Thyroid gland (tissue), 4 donors: Measurements from ENCODE around the gene FHOD3. TPM values are rescaled to one million over a fixed set of nuclear protein-coding genes. Genes with fewer than 3 reads are reported as not detected.

Source experiments
- DNase-seq, 2 donors: peaks; one replicate each; pipeline ENCODE4 v3.0.0-alpha.2; 2019
- H3K27ac ChIP-seq, 3 donors: fragments of 200-600 bp; sonication (generic); 1 replicate in 2 of 3; 2 replicates in 1 of 3; pipeline ENCODE4 v1.5.1; 2016 to 2019; ENCODE audit warnings: mild to moderate bottlenecking in 1 of 3, moderate library complexity in 1 of 3
- H3K27me3 ChIP-seq: fragments of 200-600 bp; sonication (generic); one replicate; pipeline ENCODE4 v1.5.1; 2019
- H3K36me3 ChIP-seq, 2 donors: fragments of 200-600 bp; sonication (generic); one replicate each; pipeline ENCODE4 v1.5.1; 2016 to 2019
- H3K4me1 ChIP-seq, 2 donors: fragments of 200-600 bp; sonication (generic); one replicate each; pipeline ENCODE4 v1.5.1; 2017 to 2019
- H3K4me3 ChIP-seq, 3 donors: fragments of 200-600 bp; sonication (generic); replicated peaks in 1 of 3; 1 replicate in 2 of 3; 2 replicates in 1 of 3; pipeline ENCODE4 v1.5.1; 2016; ENCODE audit warnings: mild to moderate bottlenecking in 1 of 3
- H3K9me3 ChIP-seq: fragments of 200-600 bp; sonication (generic); one replicate; pipeline ENCODE4 v1.5.1; 2017
- POLR2A ChIP-seq, 2 donors: fragments of 450-650 bp; IDR thresholded peaks; one replicate each; pipeline ENCODE4 v1.6.1; 2017; ENCODE audit warnings: antibody characterized with exemption in 2 of 2, mild to moderate bottlenecking in 2 of 2, moderate library complexity in 1 of 2
- WGBS, 2 donors: methylation state at CpG; one replicate each; pipeline ENCODE4 v1.1.5; 2017; 5-methylcytosine and 5-hydroxymethylcytosine counted together
- intact Hi-C: fragments of 100-400 bp; cut with DNase I; formaldehyde crosslinking; loops from one replicate; pipeline ENCODE4 v1.15.1; 2023
- total RNA-seq, 4 donors: library from RNA; depleted of rRNA; stranded (reverse); fragments of >200 nt; gene quantifications; one replicate each; pipeline ENCODE4 v1.2.3, GENCODE V29; 2016
- TF ChIP-seq, protein P1 (sequence below), 6 experiments: fragments of 200-600 bp in 3 of 6; fragments of 450-650 bp in 3 of 6; sonication (generic) in 3 of 6; IDR thresholded peaks; one replicate each; pipeline ENCODE4 v1.5.1; 2016 to 2019; ENCODE audit warnings: antibody characterized with exemption in 6 of 6, mild to moderate bottlenecking in 2 of 6, inconsistent platforms in 1 of 6, moderate library complexity in 1 of 6

Gene FHOD3
- total RNA-seq, 4 donors from 2014 or later: 1.6 to 6.9 (median 4.8) TPM

DNA sequence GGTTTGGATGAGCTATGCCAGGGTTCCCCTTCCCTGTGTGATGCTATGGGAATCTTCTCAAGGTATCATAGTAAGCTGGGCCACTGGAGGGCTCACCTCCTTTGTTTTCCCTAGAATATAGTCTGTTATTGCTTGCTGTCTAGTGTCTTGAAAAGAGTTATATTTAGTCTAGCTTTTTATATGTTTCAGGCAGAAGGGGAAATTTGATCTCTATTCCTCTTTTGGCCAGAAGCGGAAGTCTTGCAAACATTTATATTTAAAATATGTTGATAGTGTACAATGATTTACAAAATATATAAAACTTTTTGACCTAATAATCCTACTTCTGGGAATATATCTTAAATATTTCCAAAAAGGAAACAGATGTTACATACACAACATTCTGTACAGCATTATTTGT is 260.7 kb downstream of the FHOD3 start:
- WGBS, 2 donors: 89 to 92% methylated on average over 1 of the region's 1 CpG
- Histone ChIP-seq H3K27me3 (no peaks in the 10 kb centered on the region), H3K36me3 (no peaks in the 10 kb centered on the region), H3K9me3 (no peaks in the 10 kb centered on the region), H3K4me1 (no peaks in the 10 kb centered on the region), H3K27ac (no peak overlapping the region), H3K4me3 (no peak overlapping the region)
- TF ChIP-seq, protein P1, sequence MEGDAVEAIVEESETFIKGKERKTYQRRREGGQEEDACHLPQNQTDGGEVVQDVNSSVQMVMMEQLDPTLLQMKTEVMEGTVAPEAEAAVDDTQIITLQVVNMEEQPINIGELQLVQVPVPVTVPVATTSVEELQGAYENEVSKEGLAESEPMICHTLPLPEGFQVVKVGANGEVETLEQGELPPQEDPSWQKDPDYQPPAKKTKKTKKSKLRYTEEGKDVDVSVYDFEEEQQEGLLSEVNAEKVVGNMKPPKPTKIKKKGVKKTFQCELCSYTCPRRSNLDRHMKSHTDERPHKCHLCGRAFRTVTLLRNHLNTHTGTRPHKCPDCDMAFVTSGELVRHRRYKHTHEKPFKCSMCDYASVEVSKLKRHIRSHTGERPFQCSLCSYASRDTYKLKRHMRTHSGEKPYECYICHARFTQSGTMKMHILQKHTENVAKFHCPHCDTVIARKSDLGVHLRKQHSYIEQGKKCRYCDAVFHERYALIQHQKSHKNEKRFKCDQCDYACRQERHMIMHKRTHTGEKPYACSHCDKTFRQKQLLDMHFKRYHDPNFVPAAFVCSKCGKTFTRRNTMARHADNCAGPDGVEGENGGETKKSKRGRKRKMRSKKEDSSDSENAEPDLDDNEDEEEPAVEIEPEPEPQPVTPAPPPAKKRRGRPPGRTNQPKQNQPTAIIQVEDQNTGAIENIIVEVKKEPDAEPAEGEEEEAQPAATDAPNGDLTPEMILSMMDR (IDR thresholded peaks at IDR 0.05): no peak
- TF ChIP-seq POLR2A (IDR thresholded peaks at IDR 0.05): no peak
- no peak for DNase-seq
- intact Hi-C loops: no loop called here

DNA sequence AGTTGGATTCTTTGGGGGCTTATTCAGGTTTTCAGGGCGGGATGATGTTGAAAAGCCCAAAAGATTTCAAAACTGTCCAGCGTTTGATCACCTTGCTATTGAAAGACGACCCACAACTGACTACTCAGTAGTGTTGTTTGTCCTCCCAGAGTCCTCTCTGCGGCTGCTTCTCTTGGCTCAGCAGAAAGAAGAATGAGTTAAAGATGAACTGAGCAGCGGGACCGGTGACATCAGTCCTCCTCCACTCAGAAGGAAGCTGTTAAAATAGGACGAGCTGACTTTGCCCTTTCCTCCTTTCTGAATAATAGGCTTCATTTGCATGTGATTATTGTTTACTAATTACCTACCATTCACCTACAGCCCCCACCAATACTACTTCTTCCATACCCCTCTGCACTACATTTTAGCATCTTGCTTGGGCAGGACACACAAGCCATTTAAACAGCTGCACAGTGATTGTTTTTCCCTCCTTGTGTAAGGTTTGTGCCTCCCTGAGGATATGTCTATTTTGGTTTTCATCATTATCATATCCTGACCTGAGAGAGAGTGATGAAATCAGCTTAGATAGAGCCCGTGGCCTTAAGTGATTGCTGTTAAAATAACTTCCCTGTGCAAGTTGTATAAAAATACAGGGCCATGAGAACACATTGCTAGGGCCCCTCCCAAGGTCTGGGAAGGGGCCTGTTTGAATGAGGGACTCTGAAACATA is 261.8 kb downstream of the FHOD3 start:
- DNase-seq: no peak
- 72 to 80% methylated on average over 8 of the region's 8 CpGs for WGBS, 2 donors
- intact Hi-C loops: no loop called here
- H3K36me3 ChIP-seq: no peaks in the 10 kb centered on the region
- TF ChIP-seq, protein P1 (IDR thresholded peaks at IDR 0.05): no peak
- no peak for TF ChIP-seq POLR2A (IDR thresholded peaks at IDR 0.05)
- no peak overlapping the region for H3K4me3 ChIP-seq
- no peaks in the 10 kb centered on the region for H3K9me3 ChIP-seq
- no peaks in the 10 kb centered on the region for H3K4me1 ChIP-seq
- no peak overlapping the region for H3K27ac ChIP-seq
- no peaks in the 10 kb centered on the region for H3K27me3 ChIP-seq

DNA sequence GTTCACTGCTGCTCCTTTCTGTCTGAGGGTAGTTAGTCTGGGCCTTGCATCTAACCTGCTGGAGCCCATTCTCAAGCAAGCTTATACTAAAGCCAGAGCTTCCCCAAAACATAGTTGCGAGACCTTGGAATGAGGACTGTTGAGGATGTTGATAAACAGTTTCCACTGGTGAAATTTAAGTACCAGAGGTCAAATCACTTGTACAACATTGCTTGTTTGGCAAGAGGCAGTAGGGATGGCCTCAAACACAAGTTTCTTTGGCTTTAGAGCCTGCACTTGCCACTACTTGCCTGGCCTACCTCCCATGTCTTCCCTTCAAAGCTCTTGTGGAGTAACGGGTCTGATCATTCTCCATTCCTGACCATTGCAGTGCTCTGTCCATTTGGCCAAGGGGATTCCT is 262.7 kb downstream of the FHOD3 start:
- no peak for DNase-seq
- Histone ChIP-seq H3K36me3 (no peaks in the 10 kb centered on the region), H3K27ac (no peak overlapping the region), H3K9me3 (no peaks in the 10 kb centered on the region), H3K27me3 (no peaks in the 10 kb centered on the region), H3K4me1 (no peaks in the 10 kb centered on the region), H3K4me3 (no peak overlapping the region)
- 91 to 100% methylated on average over 2 of the region's 2 CpGs for WGBS, 2 donors
- intact Hi-C loops: no loop called here
- TF ChIP-seq, protein P1 (IDR thresholded peaks at IDR 0.05): no peak
- no peak for TF ChIP-seq POLR2A (IDR thresholded peaks at IDR 0.05)

DNA sequence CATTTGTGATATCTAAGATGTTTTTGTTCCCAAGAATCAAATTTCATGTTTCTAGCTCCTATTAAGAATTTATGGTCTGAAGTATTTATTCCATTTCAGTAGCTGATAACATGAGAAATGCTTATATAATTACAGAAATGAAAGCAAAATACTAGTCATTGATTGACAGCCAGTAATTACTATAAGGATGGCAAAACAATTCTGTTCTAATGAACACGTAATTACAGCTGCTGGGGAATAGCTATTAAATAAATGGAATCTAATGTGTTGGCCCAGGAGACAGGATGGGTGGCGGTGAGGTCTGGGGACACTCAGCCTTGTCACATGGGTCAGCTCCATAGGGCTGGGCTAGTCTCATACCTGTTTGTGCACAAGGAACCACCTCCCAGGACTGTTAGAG is 263.5 kb downstream of the FHOD3 start:
- H3K9me3 ChIP-seq: no peaks in the 10 kb centered on the region
- intact Hi-C loops: no loop called here
- WGBS, 2 donors: 85 to 98% methylated on average over 2 of the region's 2 CpGs

DNA sequence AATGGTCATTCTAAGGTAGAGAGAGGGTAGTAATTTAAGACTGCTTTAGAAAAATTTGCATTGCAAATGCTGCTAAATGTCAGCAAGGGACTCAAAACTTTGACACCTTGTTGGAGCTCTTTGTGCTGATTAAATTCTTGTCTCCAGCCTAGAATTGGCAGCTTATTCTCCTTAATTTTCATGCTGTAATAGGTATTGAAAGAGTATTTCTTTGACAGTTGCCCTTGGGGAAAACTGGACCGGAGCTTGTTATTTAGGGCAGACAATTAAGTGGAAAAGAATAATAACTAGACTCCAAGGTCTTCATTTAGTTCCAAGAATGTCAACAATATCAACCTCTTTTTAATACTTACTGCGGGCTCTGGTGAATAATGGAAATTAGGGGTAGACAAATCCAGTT is 267.3 kb downstream of the FHOD3 start:
- no peak for TF ChIP-seq POLR2A (IDR thresholded peaks at IDR 0.05)
- TF ChIP-seq, protein P1 (IDR thresholded peaks at IDR 0.05): no peak
- Histone ChIP-seq H3K4me1 (no peaks in the 10 kb centered on the region), H3K27me3 (no peaks in the 10 kb centered on the region), H3K36me3 (no peaks in the 10 kb centered on the region), H3K9me3 (no peaks in the 10 kb centered on the region), H3K4me3 (no peak overlapping the region), H3K27ac (no peak overlapping the region)
- no peak for DNase-seq
- 68 to 72% methylated on average over 2 of the region's 2 CpGs for WGBS, 2 donors
- intact Hi-C loops: no loop called here

More for the DNA sequence above, 263.5 kb downstream of the FHOD3 start:
- Histone ChIP-seq H3K27me3 (no peaks in the 10 kb centered on the region), H3K4me3 (no peak overlapping the region), H3K27ac (no peak overlapping the region), H3K4me1 (no peaks in the 10 kb centered on the region), H3K36me3 (no peaks in the 10 kb centered on the region)
- no peak for DNase-seq
- TF ChIP-seq POLR2A (IDR thresholded peaks at IDR 0.05): no peak
- TF ChIP-seq, protein P1 (IDR thresholded peaks at IDR 0.05): no peak
